H1 (cell line): ENCODE measurements around the gene NR0B2.

Experiments
- EP300 ChIP-seq, 2 experiments: IDR thresholded peaks; 1 replicate in 1 of 2; 2 replicates in 1 of 2; pipeline ENCODE4 v1.6.1; 2011 to 2012; ENCODE audit warnings: low read depth in 2 of 2, low read length in 2 of 2, mild to moderate bottlenecking in 2 of 2, borderline replicate concordance in 1 of 2, inconsistent platforms in 1 of 2, moderate library complexity in 1 of 2
- EZH2 ChIP-seq: fragments of 200-600 bp; sonication (generic); IDR thresholded peaks from 2 replicates; pipeline ENCODE4 v1.7.1; 2012; ENCODE audit warnings: low read depth, mild to moderate bottlenecking, moderate library complexity, low read length, inconsistent platforms; ENCODE audit not compliant: severe bottlenecking
- GTF2F1 ChIP-seq: IDR thresholded peaks from 2 replicates; pipeline ENCODE4 v1.6.1; 2012; ENCODE audit warnings: low read depth, low read length, improper control_type of control experiment, borderline replicate concordance
- HDAC6 ChIP-seq: IDR thresholded peaks from one replicate; pipeline ENCODE4 v1.7.1; 2012; ENCODE audit warnings: low read depth, mild to moderate bottlenecking, inconsistent platforms, low read length, moderate library complexity
- MAX ChIP-seq: IDR thresholded peaks from 2 replicates; pipeline ENCODE4 v1.6.1; 2012; ENCODE audit warnings: inconsistent platforms
- POLR2A ChIP-seq, 2 experiments: IDR thresholded peaks; 1 replicate in 1 of 2; 2 replicates in 1 of 2; pipeline ENCODE4 v1.6.1; 2011; ENCODE audit warnings: low read depth in 2 of 2, low read length in 2 of 2, mild to moderate bottlenecking in 2 of 2; ENCODE audit errors: control extremely low read depth in 1 of 2
- POLR2AphosphoS5 ChIP-seq: IDR thresholded peaks from 2 replicates; pipeline ENCODE4 v1.6.1; 2011; ENCODE audit warnings: low read depth, low read length
- SIN3A ChIP-seq, 2 experiments: IDR thresholded peaks in 1 of 2; conservative IDR thresholded peaks in 1 of 2; 2 replicates each; pipeline ENCODE4 v1.6.1; 2011 to 2012; ENCODE audit warnings: low read length in 2 of 2, improper control_type of control experiment in 1 of 2, low read depth in 1 of 2, mild to moderate bottlenecking in 1 of 2
- TEAD4 ChIP-seq: IDR thresholded peaks from 2 replicates; pipeline ENCODE4 v1.6.1; 2012; ENCODE audit warnings: low read depth, low read length, inconsistent platforms, mixed read lengths
- TF ChIP-seq, protein P1 (sequence below), 3 experiments: IDR thresholded peaks; 1 replicate in 2 of 3; 2 replicates in 1 of 3; pipeline versions ENCODE4 v1.5.1 to v1.6.1; 2011; ENCODE audit warnings: low read length in 3 of 3, mild to moderate bottlenecking in 3 of 3, inconsistent platforms in 2 of 3, low read depth in 1 of 3, moderate library complexity in 1 of 3; ENCODE audit not compliant: insufficient read depth in 1 of 3; ENCODE audit errors: control extremely low read depth in 1 of 3
- TF ChIP-seq, protein P2 (sequence below): IDR thresholded peaks from 2 replicates; pipeline ENCODE4 v1.6.1; 2012; ENCODE audit warnings: low read length, inconsistent platforms

DNA sequence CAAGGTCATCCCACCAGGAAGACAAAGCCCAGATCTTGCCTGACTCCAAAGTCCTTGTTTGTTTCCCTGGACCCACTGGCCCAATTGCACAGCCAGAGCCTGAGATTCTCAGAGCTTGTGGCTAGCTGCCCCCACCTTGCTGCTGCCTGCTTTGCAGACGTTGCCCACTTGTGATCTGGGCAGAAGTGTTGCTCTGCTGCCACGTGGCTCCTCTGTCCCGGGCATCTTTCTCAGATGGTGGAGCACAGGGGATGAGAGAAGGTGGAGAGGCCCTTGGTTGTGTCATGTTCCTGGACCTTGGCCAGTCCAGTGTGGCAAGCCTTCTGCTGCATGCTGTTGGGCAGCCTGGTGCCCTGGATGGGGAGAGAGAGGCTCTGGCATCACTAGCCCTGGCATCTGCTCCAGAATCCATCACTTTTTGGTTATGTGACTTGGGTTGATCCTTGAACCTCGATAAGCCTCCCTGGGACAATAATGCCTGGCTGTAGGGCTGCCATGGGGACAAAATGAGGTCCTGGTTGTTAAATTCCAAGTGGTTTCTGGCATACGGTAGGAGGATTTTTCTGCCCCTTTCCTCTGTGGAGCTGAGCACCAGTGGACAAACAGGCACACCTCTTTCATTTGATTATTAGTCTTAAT lies 1.5 kb upstream of the NR0B2 start:
- TF ChIP-seq, protein P1, sequence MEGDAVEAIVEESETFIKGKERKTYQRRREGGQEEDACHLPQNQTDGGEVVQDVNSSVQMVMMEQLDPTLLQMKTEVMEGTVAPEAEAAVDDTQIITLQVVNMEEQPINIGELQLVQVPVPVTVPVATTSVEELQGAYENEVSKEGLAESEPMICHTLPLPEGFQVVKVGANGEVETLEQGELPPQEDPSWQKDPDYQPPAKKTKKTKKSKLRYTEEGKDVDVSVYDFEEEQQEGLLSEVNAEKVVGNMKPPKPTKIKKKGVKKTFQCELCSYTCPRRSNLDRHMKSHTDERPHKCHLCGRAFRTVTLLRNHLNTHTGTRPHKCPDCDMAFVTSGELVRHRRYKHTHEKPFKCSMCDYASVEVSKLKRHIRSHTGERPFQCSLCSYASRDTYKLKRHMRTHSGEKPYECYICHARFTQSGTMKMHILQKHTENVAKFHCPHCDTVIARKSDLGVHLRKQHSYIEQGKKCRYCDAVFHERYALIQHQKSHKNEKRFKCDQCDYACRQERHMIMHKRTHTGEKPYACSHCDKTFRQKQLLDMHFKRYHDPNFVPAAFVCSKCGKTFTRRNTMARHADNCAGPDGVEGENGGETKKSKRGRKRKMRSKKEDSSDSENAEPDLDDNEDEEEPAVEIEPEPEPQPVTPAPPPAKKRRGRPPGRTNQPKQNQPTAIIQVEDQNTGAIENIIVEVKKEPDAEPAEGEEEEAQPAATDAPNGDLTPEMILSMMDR (IDR thresholded peaks at IDR 0.05; ENCODE audit: control extremely low read depth in 1 of 3, insufficient read depth in 1 of 3, low read depth in 1 of 3, low read length in 3 of 3): no peak
- no peak for TF ChIP-seq POLR2AphosphoS5
- no peak for TF ChIP-seq HDAC6
- TF ChIP-seq POLR2A (IDR thresholded peaks at IDR 0.05; ENCODE audit: control extremely low read depth in 1 of 2, low read depth in 2 of 2, low read length in 2 of 2): no peak
- no peak for TF ChIP-seq MAX
- no peak for TF ChIP-seq EP300 (IDR thresholded peaks at IDR 0.05; ENCODE audit: borderline replicate concordance in 1 of 2, low read depth in 2 of 2, low read length in 2 of 2)
- no peak for TF ChIP-seq GTF2F1
- no peak for TF ChIP-seq TEAD4
- no peak for TF ChIP-seq EZH2
- TF ChIP-seq, protein P2, sequence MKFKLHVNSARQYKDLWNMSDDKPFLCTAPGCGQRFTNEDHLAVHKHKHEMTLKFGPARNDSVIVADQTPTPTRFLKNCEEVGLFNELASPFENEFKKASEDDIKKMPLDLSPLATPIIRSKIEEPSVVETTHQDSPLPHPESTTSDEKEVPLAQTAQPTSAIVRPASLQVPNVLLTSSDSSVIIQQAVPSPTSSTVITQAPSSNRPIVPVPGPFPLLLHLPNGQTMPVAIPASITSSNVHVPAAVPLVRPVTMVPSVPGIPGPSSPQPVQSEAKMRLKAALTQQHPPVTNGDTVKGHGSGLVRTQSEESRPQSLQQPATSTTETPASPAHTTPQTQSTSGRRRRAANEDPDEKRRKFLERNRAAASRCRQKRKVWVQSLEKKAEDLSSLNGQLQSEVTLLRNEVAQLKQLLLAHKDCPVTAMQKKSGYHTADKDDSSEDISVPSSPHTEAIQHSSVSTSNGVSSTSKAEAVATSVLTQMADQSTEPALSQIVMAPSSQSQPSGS: no peak
- TF ChIP-seq SIN3A (conservative IDR thresholded peaks at IDR 0.05 in 1 of 2, IDR thresholded peaks at IDR 0.05 in 1 of 2; ENCODE audit: low read depth in 1 of 2, low read length in 2 of 2): no peak
